ENCODE measurements around the gene GSS. TPM values are rescaled to one million over a fixed set of nuclear protein-coding genes. Genes with fewer than 3 reads are reported as not detected.

GSS gene
- total RNA-seq, 4 donors from 2014 or later: 56.5 to 86.7 (median 75.2) TPM

DNA sequence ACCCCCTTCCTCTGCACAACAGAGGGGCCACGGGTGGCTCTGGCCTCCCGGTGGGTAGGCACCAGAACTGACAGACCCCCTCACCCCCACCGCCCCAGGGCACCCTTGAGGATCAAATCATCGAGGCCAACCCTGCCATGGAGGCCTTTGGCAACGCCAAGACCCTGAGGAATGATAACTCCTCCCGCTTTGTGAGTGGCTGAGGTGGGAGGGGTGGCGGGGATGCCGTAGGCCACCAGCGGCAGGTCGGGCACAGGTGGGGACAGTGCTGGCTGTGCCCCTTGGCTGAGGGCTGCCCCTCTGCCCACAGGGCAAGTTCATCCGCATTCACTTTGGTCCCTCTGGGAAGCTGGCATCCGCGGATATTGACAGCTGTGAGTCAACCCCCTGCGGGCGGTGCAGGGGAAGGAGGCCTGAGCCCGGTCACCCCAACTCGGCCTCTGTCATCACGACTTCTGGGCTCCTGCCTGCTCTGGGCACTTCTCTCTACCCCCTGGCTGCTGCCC is 29.2 kb upstream of the GSS start:
- no peak overlapping the region for H3K27ac ChIP-seq
- peaks cover 11% of the 10 kb centered on the region for H3K4me1 ChIP-seq
- 62% methylated on average over 16 of the region's 18 CpGs for WGBS
- no peak for DNase-seq (ENCODE audit: low spot score in 2 of 2)
- H3K9me3 ChIP-seq: no peaks in the 10 kb centered on the region
- TF ChIP-seq EP300 (IDR thresholded peaks at IDR 0.05): no peak
- H3K4me3 ChIP-seq: no peak overlapping the region
- H3K27me3 ChIP-seq: peaks cover 30% of the 10 kb centered on the region
- no peaks in the 10 kb centered on the region for H3K36me3 ChIP-seq

GRCh38 chr20:34983995-34984735 is 28.6 kb upstream of the GSS start:
- 40% methylated on average over 10 of the region's 14 CpGs for WGBS
- no peak for DNase-seq (ENCODE audit: low spot score in 2 of 2)
- no peak overlapping the region for H3K4me3 ChIP-seq
- no peak overlapping the region for H3K27ac ChIP-seq
- no peaks in the 10 kb centered on the region for H3K9me3 ChIP-seq
- H3K27me3 ChIP-seq: peaks cover 30% of the 10 kb centered on the region
- H3K36me3 ChIP-seq: no peaks in the 10 kb centered on the region
- TF ChIP-seq CTCF (IDR thresholded peaks at IDR 0.05) (no peak), EP300 (IDR thresholded peaks at IDR 0.05) (no peak), POLR2A (IDR thresholded peaks at IDR 0.05) (no peak), POLR2AphosphoS5 (IDR thresholded peaks at IDR 0.05) (no peak)
- peaks cover 11% of the 10 kb centered on the region for H3K4me1 ChIP-seq

DNA sequence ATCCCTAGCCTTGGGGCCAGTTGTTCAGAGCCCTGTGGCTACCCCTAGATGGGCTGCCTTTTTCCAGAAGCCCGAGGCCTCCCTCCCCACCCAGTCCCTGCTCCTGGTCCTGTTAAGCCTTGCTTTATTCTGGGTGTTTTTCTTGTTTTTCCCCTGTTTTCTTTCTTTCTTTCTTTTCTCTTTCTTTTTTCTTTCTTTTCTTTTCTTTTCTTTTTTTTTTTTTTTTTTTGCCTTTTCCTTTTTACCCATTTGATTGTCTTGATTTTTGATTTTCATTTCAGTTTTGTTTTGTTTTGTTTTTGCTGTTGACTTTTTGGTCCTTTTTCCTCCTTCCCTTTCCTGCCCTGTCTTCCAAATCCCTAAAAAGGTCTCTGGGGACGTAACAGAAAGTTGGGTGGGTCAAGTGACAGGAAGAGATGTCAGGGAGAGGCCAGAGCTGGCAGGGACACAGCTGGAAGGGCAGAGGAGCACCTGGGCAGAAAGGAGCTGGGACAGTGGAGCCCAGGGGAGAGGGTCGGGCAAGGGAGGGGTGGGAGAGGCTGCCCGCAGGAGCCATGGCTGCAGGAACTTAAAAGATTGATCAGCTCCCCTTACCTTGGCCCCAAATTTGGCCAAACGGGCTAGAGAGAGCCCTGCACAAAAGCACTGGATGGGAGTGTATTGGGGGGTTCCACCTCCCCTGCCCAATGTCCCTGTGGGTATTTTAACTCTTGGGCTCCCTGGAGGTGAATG is 27.6 kb upstream of the GSS start:
- H3K4me1 ChIP-seq: peaks cover 10% of the 10 kb centered on the region
- no peaks in the 10 kb centered on the region for H3K36me3 ChIP-seq
- no peak overlapping the region for H3K4me3 ChIP-seq
- 43% methylated on average over 5 of the region's 5 CpGs for WGBS
- TF ChIP-seq POLR2A (IDR thresholded peaks at IDR 0.05) (no peak), POLR2AphosphoS5 (IDR thresholded peaks at IDR 0.05) (no peak), CTCF (IDR thresholded peaks at IDR 0.05) (no peak), EP300 (IDR thresholded peaks at IDR 0.05) (no peak)
- peaks cover 30% of the 10 kb centered on the region for H3K27me3 ChIP-seq
- no peak overlapping the region for H3K27ac ChIP-seq
- DNase-seq (ENCODE audit: low spot score in 2 of 2): no peak
- no peaks in the 10 kb centered on the region for H3K9me3 ChIP-seq

- Histone ChIP-seq H3K27me3 (peaks cover 30% of the 10 kb centered on the region), H3K4me1 (peaks cover 8% of the 10 kb centered on the region), H3K4me3 (no peak overlapping the region), H3K36me3 (no peaks in the 10 kb centered on the region), H3K27ac (no peak overlapping the region), H3K9me3 (no peaks in the 10 kb centered on the region)
- no peak for DNase-seq (ENCODE audit: low spot score in 2 of 2)
- TF ChIP-seq POLR2AphosphoS5 (IDR thresholded peaks at IDR 0.05) (no peak), EP300 (IDR thresholded peaks at IDR 0.05) (no peak), POLR2A (IDR thresholded peaks at IDR 0.05) (no peak), CTCF (IDR thresholded peaks at IDR 0.05) (no peak)
- WGBS: 89% methylated on average over 21 of the region's 21 CpGs
These were observed 26.9 kb upstream of the GSS start for GRCh38 chr20:34982270-34983088.

- 88% methylated on average over 16 of the region's 22 CpGs for WGBS
- Histone ChIP-seq H3K4me3 (no peak overlapping the region), H3K27ac (no peak overlapping the region), H3K4me1 (peaks cover 8% of the 10 kb centered on the region), H3K9me3 (no peaks in the 10 kb centered on the region), H3K27me3 (peaks cover 25% of the 10 kb centered on the region), H3K36me3 (no peaks in the 10 kb centered on the region)
- no peak for DNase-seq (ENCODE audit: low spot score in 2 of 2)
- no peak for TF ChIP-seq POLR2AphosphoS5 (IDR thresholded peaks at IDR 0.05)
These were observed 25.1 kb upstream of the GSS start for GRCh38 chr20:34980543-34981233.
